Measurements from ENCODE around the gene CDC20. TPM values are rescaled to one million over a fixed set of nuclear protein-coding genes. Genes with fewer than 3 reads are reported as not detected.
"Not testable (repeated sequence)": the region's sequence is repeated elsewhere in the genome, so short reads cannot be mapped to it uniquely, and the experiment has no call there.

CDC20 gene
- total RNA-seq, 1 experiment from 2014 or later: 123 TPM

- BruUV-seq (replicated peaks): TSS peak; percentile 86
- H3K36me3 Mint-ChIP-seq (ENCODE audit: insufficient read depth, unreplicated experiment): peaks cover 24% of the 10 kb centered on the region
Measured at GRCh38 chr1:43368646-43369020, 9.9 kb downstream of the CDC20 start.

GRCh38 chr1:43369779-43370178 is 11.0 kb downstream of the CDC20 start:
- peaks cover 23% of the 10 kb centered on the region for H3K4me1 ChIP-seq
- intact Hi-C loops (cut with micrococcal nuclease; ENCODE audit: unreplicated experiment); H3K36me3 ChIP-seq (ENCODE audit: control insufficient read depth, insufficient read depth, low read length): not testable (repeated sequence)

More at GRCh38 chr1:43368646-43369020, 9.9 kb downstream of the CDC20 start:
- H3K27ac Mint-ChIP-seq (ENCODE audit: unreplicated experiment): peak overlapping the region; percentile 84
- no peak for TF ChIP-seq CTCF (IDR thresholded peaks at IDR 0.05; ENCODE audit: insufficient read depth in 1 of 2, low read depth in 1 of 2, low read length in 1 of 2, severe bottlenecking in 1 of 2, unreplicated experiment in 1 of 2)
- no peaks in the 10 kb centered on the region for H3K27me3 Mint-ChIP-seq (ENCODE audit: insufficient read depth, unreplicated experiment)
- Histone ChIP-seq H3K4me3 (ENCODE audit: low read depth, low read length) (peak overlapping the region; percentile 76), H3K9me3 (no peaks in the 10 kb centered on the region), H3K36me3 (ENCODE audit: control insufficient read depth, insufficient read depth, low read length) (peaks cover 3% of the 10 kb centered on the region), H3K27me3 (replicated peaks; ENCODE audit: control insufficient read depth, insufficient read depth, low read length) (no peaks in the 10 kb centered on the region), H3K4me1 (peaks cover 34% of the 10 kb centered on the region)
- peak overlapping the region; percentile 79 for H3K4me3 Mint-ChIP-seq (ENCODE audit: unreplicated experiment)
- peak in 1 of 2 experiments; percentile 24 for DNase-seq
- POLR2A ChIA-PET: interaction anchor here (0.6 to 2.8 kb wide), 9 partner anchors 8 to 282 kb away, joined by 3 to 19 read pairs (median 6); partner anchors contain the start of genes C1orf210, CDC20, MED8 and TMEM125
- H3K9me3 Mint-ChIP-seq (ENCODE audit: unreplicated experiment): no peaks in the 10 kb centered on the region
- CTCF ChIA-PET: interaction anchor here (0.7 to 3.1 kb wide), 3 partner anchors 10 to 142 kb away, joined by 3 to 36 read pairs (median 4); partner anchors contain the start of genes C1orf210 and CDC20
- intact Hi-C loops (cut with micrococcal nuclease; ENCODE audit: unreplicated experiment): loop anchor here (1.0 kb wide), 2 partner anchors 21 to 46 kb away; partner anchors contain the start of genes MED8 and SZT2
- peaks cover 25% of the 10 kb centered on the region for H3K4me1 Mint-ChIP-seq (ENCODE audit: low read depth, unreplicated experiment)

GRCh38 chr1:43370564-43370963 is 11.8 kb downstream of the CDC20 start:
- Histone ChIP-seq H3K36me3 (ENCODE audit: control insufficient read depth, insufficient read depth, low read length) (no peaks in the 10 kb centered on the region), H3K4me3 (ENCODE audit: low read depth, low read length) (no peak overlapping the region), H3K9me3 (no peaks in the 10 kb centered on the region), H3K4me1 (peaks cover 15% of the 10 kb centered on the region), H3K27me3 (replicated peaks; ENCODE audit: control insufficient read depth, insufficient read depth, low read length) (no peaks in the 10 kb centered on the region)
- Mint-ChIP-seq H3K27ac (ENCODE audit: unreplicated experiment) (no peak overlapping the region), H3K4me3 (ENCODE audit: unreplicated experiment) (peak overlapping the region; percentile 33), H3K4me1 (ENCODE audit: low read depth, unreplicated experiment) (peaks cover 9% of the 10 kb centered on the region), H3K36me3 (ENCODE audit: insufficient read depth, unreplicated experiment) (peaks cover 9% of the 10 kb centered on the region), H3K27me3 (ENCODE audit: insufficient read depth, unreplicated experiment) (no peaks in the 10 kb centered on the region), H3K9me3 (ENCODE audit: unreplicated experiment) (no peaks in the 10 kb centered on the region)
- no peak for TF ChIP-seq CTCF (IDR thresholded peaks at IDR 0.05; ENCODE audit: insufficient read depth in 1 of 2, low read depth in 1 of 2, low read length in 1 of 2, severe bottlenecking in 1 of 2, unreplicated experiment in 1 of 2)
- intact Hi-C loops (cut with micrococcal nuclease; ENCODE audit: unreplicated experiment): no loop called here
- ChIA-PET CTCF (no interaction called here), POLR2A (no interaction called here)
- DNase-seq: no peak
- BruUV-seq (replicated peaks): no TSS peak

More at GRCh38 chr1:43369779-43370178, 11.0 kb downstream of the CDC20 start:
- peaks cover 14% of the 10 kb centered on the region for H3K36me3 Mint-ChIP-seq (ENCODE audit: insufficient read depth, unreplicated experiment)
- ChIA-PET CTCF (interaction anchor here (0.6 to 1.2 kb wide), 2 partner anchors 44 to 130 kb away, joined by 4 to 10 read pairs; no protein-coding TSS in a partner anchor), POLR2A (interaction anchor here (0.6 to 0.7 kb wide), 2 partner anchors 9 to 404 kb away, joined by 3 to 10 read pairs; no protein-coding TSS in a partner anchor)
- not testable (repeated sequence) for H3K9me3 ChIP-seq; H3K4me3 ChIP-seq (ENCODE audit: low read depth, low read length); H3K27me3 ChIP-seq (replicated peaks; ENCODE audit: control insufficient read depth, insufficient read depth, low read length); H3K27me3 Mint-ChIP-seq (ENCODE audit: insufficient read depth, unreplicated experiment); DNase-seq; BruUV-seq (replicated peaks); H3K27ac Mint-ChIP-seq (ENCODE audit: unreplicated experiment); H3K4me3 Mint-ChIP-seq (ENCODE audit: unreplicated experiment); H3K9me3 Mint-ChIP-seq (ENCODE audit: unreplicated experiment)
- H3K4me1 Mint-ChIP-seq (ENCODE audit: low read depth, unreplicated experiment): peaks cover 16% of the 10 kb centered on the region

Measured in Caco-2 (cell line).